GM12891 (cell line): Measurements from ENCODE around the gene CASP6.

ENCODE experiments used
- POLR2A ChIP-seq: IDR thresholded peaks from 2 replicates; pipeline ENCODE4 v1.6.1; 2011; ENCODE audit warnings: low read depth, low read length, control low read depth
- POLR2AphosphoS5 ChIP-seq: IDR thresholded peaks from 2 replicates; pipeline ENCODE4 v1.6.1; 2011; ENCODE audit warnings: low read depth, low read length, control low read depth
- SPI1 ChIP-seq: IDR thresholded peaks from 2 replicates; pipeline ENCODE4 v1.6.1; 2011; ENCODE audit warnings: low read depth, low read length, control low read depth
- TAF1 ChIP-seq: IDR thresholded peaks from 2 replicates; pipeline ENCODE4 v1.6.1; 2011; ENCODE audit warnings: low read depth, low read length, control low read depth

- TF ChIP-seq SPI1 (no peak), POLR2AphosphoS5 (no peak), TAF1 (no peak), POLR2A (no peak)
Measured at GRCh38 chr4:109751852-109752251, 48.6 kb upstream of the CASP6 start.
